MCF 10A (cell line): Measurements from ENCODE around the gene JUND. TPM values are rescaled to one million over a fixed set of nuclear protein-coding genes. Genes with fewer than 3 reads are reported as not detected.
A peak's percentile ranks its signal among the peaks of the same experiment; 100 is the strongest.

Experiments
- BruUV-seq: library from RNA; stranded (reverse); fragments of 400-500 nt; replicated peaks from 2 replicates; lab custom pipeline; 2021; lab: Mats Ljungman, UMichigan
- CTCF ChIA-PET: fragments of 300-600 bp; sonication (Branson Sonifier 250); formaldehyde crosslinking; extraction: SDS; loops from one replicate; lab custom pipeline; 2021; ENCODE audit warnings: antibody characterized with exemption, inconsistent platforms; lab: Yijun Ruan, JAX
- POLR2A ChIA-PET: fragments of 300-600, 350-650 bp; sonication (Branson Sonifier 250); formaldehyde crosslinking; extraction: SDS; loops from one replicate; lab custom pipeline; 2020; ENCODE audit warnings: antibody characterized with exemption, inconsistent platforms; lab: Yijun Ruan, JAX
- DNase-seq: peaks from one replicate; pipeline ENCODE4 v3.0.0-alpha.2; 2018; ENCODE audit not compliant: unreplicated experiment
- H3K27ac Mint-ChIP-seq: one replicate; pipeline ENCODE4 v1.8.0; 2022; ENCODE audit warnings: mild to moderate bottlenecking, low read depth, mixed read lengths; ENCODE audit not compliant: unreplicated experiment
- H3K27me3 Mint-ChIP-seq: one replicate; pipeline ENCODE4 v1.8.0; 2022; ENCODE audit warnings: mixed read lengths; ENCODE audit not compliant: insufficient read depth, unreplicated experiment
- H3K36me3 Mint-ChIP-seq: one replicate; pipeline ENCODE4 v1.8.0; 2022; ENCODE audit warnings: mild to moderate bottlenecking, moderate library complexity, mixed read lengths; ENCODE audit not compliant: insufficient read depth, unreplicated experiment
- H3K4me1 Mint-ChIP-seq: one replicate; pipeline ENCODE4 v1.8.0; 2022; ENCODE audit warnings: mixed read lengths; ENCODE audit not compliant: insufficient read depth, unreplicated experiment
- H3K4me3 Mint-ChIP-seq: one replicate; pipeline ENCODE4 v1.8.0; 2022; ENCODE audit warnings: mild to moderate bottlenecking, moderate library complexity, mixed read lengths; ENCODE audit not compliant: unreplicated experiment
- H3K9me3 Mint-ChIP-seq: one replicate; pipeline ENCODE4 v1.8.0; 2022; ENCODE audit warnings: mixed read lengths; ENCODE audit not compliant: unreplicated experiment
- intact Hi-C: fragments of 100-400 bp; cut with micrococcal nuclease; formaldehyde crosslinking; loops from 2 replicates; pipeline ENCODE4 v1.14.1; 2022
- total RNA-seq: library from RNA; stranded (reverse); gene quantifications from 2 replicates; pipeline ENCODE4 v1.2.3, GENCODE V29; 2022
- TF ChIP-seq, protein P1 (sequence below): fragments of 200-600 bp; IDR thresholded peaks from one replicate; pipeline ENCODE4 v1.8.0; 2022; ENCODE audit warnings: antibody characterized with exemption, mild to moderate bottlenecking; ENCODE audit not compliant: unreplicated experiment

JUND gene
- total RNA-seq, 1 experiment from 2014 or later: 120 TPM

DNA sequence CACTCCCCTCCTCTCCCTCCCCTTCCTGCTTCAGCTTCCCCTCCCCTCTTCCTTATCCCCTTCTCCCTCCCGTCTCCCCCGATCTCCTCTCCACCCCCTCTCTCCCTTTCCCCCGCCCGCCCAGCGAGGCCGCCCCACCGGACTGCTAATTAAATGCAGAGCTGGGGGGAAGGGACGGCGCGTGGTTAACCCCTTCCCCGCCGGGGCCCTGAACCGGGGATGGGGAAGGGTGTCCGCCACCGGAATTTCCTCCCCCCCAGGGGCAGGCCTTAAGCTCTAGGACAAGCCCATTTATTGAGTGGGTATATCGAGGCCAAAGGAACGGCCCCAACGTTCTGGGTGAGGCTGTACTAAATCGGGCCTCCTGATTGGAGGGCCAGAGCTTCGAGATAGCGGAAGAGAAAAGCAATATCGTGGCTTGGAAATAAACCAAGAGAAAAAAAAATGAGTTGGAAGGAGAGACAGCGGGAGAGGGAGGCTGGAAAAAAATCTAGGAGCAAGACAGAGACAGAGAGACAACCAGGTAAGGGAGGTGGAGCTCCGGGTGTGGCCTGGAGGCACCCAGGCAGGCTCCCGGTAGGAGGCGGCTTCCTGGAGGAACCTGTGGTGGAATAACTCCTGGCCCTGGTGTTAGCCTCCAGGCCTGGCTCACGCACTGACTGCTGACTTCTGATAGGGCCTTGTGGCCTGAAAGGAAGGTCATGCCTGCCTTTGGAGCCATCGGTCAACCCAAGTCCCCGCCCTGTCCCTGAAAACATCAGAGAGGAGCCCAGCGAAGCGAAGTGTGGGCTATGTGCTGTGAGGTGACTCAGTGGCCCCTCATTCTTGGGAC, 11.6 kb upstream of the JUND start:
- H3K9me3 Mint-ChIP-seq: no peaks in the 10 kb centered on the region

DNA sequence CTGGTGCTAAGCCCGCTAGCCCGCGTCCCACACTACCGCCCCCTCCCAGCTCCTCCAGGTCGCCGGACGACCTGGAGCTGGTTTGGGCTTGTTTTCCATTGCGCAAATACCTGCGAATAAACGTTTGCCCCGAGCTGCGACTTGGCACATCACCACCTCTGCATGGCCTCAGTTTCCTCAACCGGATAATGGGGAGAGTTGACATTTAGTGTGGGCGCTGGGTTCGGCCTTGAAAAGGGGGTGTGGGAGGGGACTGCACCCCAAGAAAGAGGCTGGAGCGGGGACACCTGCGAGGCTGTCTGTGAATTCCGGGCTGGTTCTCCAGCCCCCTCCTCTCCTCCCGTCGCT, 11.0 kb upstream of the JUND start:
- Mint-ChIP-seq H3K4me1 (peaks cover 19% of the 10 kb centered on the region), H3K4me3 (peak overlapping the region; percentile 78), H3K27ac (peak overlapping the region; percentile 97), H3K9me3 (no peaks in the 10 kb centered on the region), H3K27me3 (no peaks in the 10 kb centered on the region), H3K36me3 (peaks cover 6% of the 10 kb centered on the region)
- intact Hi-C loops: no loop called here
- no TSS peak for BruUV-seq
- CTCF ChIA-PET: interaction anchor here (0.7 to 2.7 kb wide), 6 partner anchors 13 to 683 kb away, joined by 3 to 15 read pairs (median 6); partner anchors contain the start of gene LSM4
- DNase-seq: peak; percentile 86
- TF ChIP-seq, protein P1, sequence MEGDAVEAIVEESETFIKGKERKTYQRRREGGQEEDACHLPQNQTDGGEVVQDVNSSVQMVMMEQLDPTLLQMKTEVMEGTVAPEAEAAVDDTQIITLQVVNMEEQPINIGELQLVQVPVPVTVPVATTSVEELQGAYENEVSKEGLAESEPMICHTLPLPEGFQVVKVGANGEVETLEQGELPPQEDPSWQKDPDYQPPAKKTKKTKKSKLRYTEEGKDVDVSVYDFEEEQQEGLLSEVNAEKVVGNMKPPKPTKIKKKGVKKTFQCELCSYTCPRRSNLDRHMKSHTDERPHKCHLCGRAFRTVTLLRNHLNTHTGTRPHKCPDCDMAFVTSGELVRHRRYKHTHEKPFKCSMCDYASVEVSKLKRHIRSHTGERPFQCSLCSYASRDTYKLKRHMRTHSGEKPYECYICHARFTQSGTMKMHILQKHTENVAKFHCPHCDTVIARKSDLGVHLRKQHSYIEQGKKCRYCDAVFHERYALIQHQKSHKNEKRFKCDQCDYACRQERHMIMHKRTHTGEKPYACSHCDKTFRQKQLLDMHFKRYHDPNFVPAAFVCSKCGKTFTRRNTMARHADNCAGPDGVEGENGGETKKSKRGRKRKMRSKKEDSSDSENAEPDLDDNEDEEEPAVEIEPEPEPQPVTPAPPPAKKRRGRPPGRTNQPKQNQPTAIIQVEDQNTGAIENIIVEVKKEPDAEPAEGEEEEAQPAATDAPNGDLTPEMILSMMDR: no peak
- POLR2A ChIA-PET: interaction anchor here (0.6 to 4.0 kb wide), 14 partner anchors 10 to 252 kb away, joined by 3 to 170 read pairs (median 7); partner anchors contain the start of genes IQCN, JUND, LSM4 and MPV17L2

More for the DNA sequence above, 11.6 kb upstream of the JUND start:
- peaks cover 19% of the 10 kb centered on the region for H3K4me1 Mint-ChIP-seq
- ChIA-PET CTCF (interaction anchor here (0.7 to 2.7 kb wide), 6 partner anchors 13 to 682 kb away, joined by 3 to 15 read pairs (median 6); partner anchors contain the start of gene LSM4), POLR2A (interaction anchor here (0.6 to 4.0 kb wide), 13 partner anchors 9 to 251 kb away, joined by 3 to 170 read pairs (median 7); partner anchors contain the start of genes IQCN, JUND, LSM4 and MPV17L2)
- peaks cover 6% of the 10 kb centered on the region for H3K36me3 Mint-ChIP-seq
- H3K27ac Mint-ChIP-seq: peak overlapping the region; percentile 83
- peak overlapping the region; percentile 78 for H3K4me3 Mint-ChIP-seq
- no peaks in the 10 kb centered on the region for H3K27me3 Mint-ChIP-seq
- TF ChIP-seq, protein P1: no peak
- intact Hi-C loops: no loop called here
- DNase-seq: peak; percentile 82
- BruUV-seq: no TSS peak

DNA sequence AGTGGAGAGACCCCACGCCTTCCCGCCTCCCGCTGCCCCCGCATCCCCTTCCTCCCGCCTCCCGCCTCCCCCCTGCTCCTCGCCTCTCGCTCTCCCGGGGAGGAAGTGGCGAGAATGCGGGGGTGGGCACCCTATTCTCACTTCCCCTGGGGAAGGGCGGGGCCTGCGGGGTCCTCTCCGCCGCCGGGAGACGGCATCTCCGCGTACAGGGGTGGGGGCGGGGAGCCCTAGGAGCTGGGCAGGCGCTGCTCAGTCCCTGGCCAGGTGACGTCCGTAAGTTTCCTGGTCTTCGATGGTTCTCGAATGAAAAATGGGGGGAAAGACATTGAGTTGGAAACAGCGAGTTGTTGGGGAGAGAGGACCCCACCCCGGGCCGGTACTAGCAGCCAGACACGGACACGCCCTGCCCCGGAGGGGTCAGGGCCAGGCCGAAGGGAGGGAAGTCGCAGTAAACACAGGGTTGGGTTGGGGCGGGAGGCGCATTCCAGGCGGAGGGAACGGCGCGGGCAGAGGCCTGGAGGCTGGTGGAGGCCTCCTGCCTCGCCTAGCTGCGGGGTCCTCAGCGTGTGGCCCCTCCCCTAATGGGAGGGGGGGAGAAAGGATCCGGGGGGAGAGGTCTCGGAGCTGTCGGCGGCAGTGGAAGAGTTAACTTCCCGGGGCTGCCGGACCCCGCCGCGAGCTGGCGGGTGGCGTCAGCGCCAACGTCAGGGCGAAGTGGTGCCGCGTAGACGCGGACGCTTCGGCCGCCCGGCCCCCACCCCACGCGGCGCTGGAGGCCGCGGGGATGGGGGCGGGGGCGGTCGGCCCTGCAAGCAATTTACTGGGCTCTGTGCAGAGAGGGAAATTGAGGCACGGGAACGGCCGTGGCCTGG, 10.4 kb upstream of the JUND start:
- intact Hi-C loops: no loop called here
- ChIA-PET CTCF (interaction anchor here (0.5 to 2.7 kb wide), 7 partner anchors 9 to 683 kb away, joined by 3 to 15 read pairs (median 5); partner anchors contain the start of gene LSM4), POLR2A (interaction anchor here (0.6 to 4.0 kb wide), 14 partner anchors 10 to 252 kb away, joined by 3 to 170 read pairs (median 6); partner anchors contain the start of genes IQCN, JUND, LSM4 and MPV17L2)
- Mint-ChIP-seq H3K4me1 (peaks cover 19% of the 10 kb centered on the region), H3K9me3 (no peaks in the 10 kb centered on the region), H3K4me3 (peak overlapping the region; percentile 78), H3K27me3 (no peaks in the 10 kb centered on the region), H3K27ac (peak overlapping the region; percentile 97), H3K36me3 (peaks cover 6% of the 10 kb centered on the region)
- TF ChIP-seq, protein P1: no peak
- BruUV-seq: TSS peak; percentile 83
- DNase-seq: peak; percentile 70
